Prostate gland (tissue), 2 donors: Measurements from ENCODE around the gene INKA1.

ENCODE experiments used
- POLR2A ChIP-seq: fragments of 450-650 bp; IDR thresholded peaks from one replicate; pipeline ENCODE4 v1.6.1; 2016; ENCODE audit warnings: antibody characterized with exemption, mild to moderate bottlenecking
- POLR2AphosphoS5 ChIP-seq: sonication (generic); formaldehyde crosslinking; IDR thresholded peaks from one replicate; pipeline ENCODE4 v1.6.1; 2017; ENCODE audit warnings: antibody characterized with exemption
- TF ChIP-seq, protein P1 (sequence below), 4 experiments: fragments of 200-600 bp in 2 of 4; fragments of 450-650 bp in 2 of 4; sonication (generic) in 2 of 4; IDR thresholded peaks; 1 replicate in 3 of 4; 2 replicates in 1 of 4; pipeline ENCODE4 v1.5.1; 2016 to 2019; ENCODE audit warnings: antibody characterized with exemption in 4 of 4, mild to moderate bottlenecking in 2 of 4, moderate library complexity in 2 of 4

DNA sequence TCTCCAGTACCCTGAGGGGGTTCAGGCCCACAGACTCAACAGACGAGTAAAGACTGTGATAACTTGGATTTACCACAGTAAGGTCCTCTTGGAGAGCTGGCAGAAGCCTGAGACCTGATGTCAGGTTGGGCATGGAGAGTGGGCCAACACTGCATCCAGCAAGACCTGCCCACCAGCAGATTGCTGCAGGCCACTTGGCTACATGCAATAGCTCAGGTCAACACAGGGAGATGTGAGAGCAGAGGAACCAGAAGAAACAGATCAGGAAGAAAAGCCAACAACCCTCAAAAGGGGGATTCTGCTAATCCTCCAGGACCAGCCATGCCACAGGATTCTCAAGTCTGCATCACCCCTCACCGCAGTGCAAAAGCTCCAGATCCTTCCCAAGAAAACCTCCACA, 15.0 kb upstream of the INKA1 start:
- TF ChIP-seq, protein P1, sequence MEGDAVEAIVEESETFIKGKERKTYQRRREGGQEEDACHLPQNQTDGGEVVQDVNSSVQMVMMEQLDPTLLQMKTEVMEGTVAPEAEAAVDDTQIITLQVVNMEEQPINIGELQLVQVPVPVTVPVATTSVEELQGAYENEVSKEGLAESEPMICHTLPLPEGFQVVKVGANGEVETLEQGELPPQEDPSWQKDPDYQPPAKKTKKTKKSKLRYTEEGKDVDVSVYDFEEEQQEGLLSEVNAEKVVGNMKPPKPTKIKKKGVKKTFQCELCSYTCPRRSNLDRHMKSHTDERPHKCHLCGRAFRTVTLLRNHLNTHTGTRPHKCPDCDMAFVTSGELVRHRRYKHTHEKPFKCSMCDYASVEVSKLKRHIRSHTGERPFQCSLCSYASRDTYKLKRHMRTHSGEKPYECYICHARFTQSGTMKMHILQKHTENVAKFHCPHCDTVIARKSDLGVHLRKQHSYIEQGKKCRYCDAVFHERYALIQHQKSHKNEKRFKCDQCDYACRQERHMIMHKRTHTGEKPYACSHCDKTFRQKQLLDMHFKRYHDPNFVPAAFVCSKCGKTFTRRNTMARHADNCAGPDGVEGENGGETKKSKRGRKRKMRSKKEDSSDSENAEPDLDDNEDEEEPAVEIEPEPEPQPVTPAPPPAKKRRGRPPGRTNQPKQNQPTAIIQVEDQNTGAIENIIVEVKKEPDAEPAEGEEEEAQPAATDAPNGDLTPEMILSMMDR (IDR thresholded peaks at IDR 0.05) = no peak
- no peak for TF ChIP-seq POLR2AphosphoS5
- TF ChIP-seq POLR2A = no peak
